ENCODE data around the gene SERPINA7. TPM values are rescaled to one million over a fixed set of nuclear protein-coding genes. Genes with fewer than 3 reads are reported as not detected.

The SERPINA7 gene
- total RNA-seq, 1 experiment from 2014 or later: not detected

- no peak overlapping the region for H3K4me2 ChIP-seq
- H3K9me2 ChIP-seq (ENCODE audit: insufficient read depth): no peaks in the 10 kb centered on the region
- no peak for DNase-seq
- no TSS peak for BruUV-seq (replicated peaks)
- no peaks in the 10 kb centered on the region for H3F3A ChIP-seq (ENCODE audit: insufficient read depth, low read depth)
- H3K27me3 ChIP-seq (ENCODE audit: insufficient read depth, low read depth): no peaks in the 10 kb centered on the region
- H4K20me1 ChIP-seq (ENCODE audit: insufficient read depth): no peaks in the 10 kb centered on the region
- no peaks in the 10 kb centered on the region for H3K36me3 ChIP-seq (ENCODE audit: low read depth)
- no peaks in the 10 kb centered on the region for H3K79me2 ChIP-seq (ENCODE audit: low read depth)
- intact Hi-C loops (cut with micrococcal nuclease; ENCODE audit: unreplicated experiment): no loop called here
- ChIA-PET POLR2A (ENCODE audit: unreplicated experiment) (no interaction called here), CTCF (no interaction called here)
- no peaks in the 10 kb centered on the region for H3K4me1 ChIP-seq (replicated peaks; ENCODE audit: insufficient read depth)
- H3K27ac ChIP-seq: no peak overlapping the region
- no peaks in the 10 kb centered on the region for H3K9me3 ChIP-seq (ENCODE audit: insufficient read depth, low read depth)
- no peak for TF ChIP-seq EZH2 (IDR thresholded peaks at IDR 0.05; ENCODE audit: low read depth)
- TF ChIP-seq, protein P1, sequence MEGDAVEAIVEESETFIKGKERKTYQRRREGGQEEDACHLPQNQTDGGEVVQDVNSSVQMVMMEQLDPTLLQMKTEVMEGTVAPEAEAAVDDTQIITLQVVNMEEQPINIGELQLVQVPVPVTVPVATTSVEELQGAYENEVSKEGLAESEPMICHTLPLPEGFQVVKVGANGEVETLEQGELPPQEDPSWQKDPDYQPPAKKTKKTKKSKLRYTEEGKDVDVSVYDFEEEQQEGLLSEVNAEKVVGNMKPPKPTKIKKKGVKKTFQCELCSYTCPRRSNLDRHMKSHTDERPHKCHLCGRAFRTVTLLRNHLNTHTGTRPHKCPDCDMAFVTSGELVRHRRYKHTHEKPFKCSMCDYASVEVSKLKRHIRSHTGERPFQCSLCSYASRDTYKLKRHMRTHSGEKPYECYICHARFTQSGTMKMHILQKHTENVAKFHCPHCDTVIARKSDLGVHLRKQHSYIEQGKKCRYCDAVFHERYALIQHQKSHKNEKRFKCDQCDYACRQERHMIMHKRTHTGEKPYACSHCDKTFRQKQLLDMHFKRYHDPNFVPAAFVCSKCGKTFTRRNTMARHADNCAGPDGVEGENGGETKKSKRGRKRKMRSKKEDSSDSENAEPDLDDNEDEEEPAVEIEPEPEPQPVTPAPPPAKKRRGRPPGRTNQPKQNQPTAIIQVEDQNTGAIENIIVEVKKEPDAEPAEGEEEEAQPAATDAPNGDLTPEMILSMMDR (conservative IDR thresholded peaks at IDR 0.05): no peak
- H2AFZ ChIP-seq: no peak overlapping the region
- no peak overlapping the region for H3K4me3 ChIP-seq
Measured at GRCh38 chrX:106023947-106024346, 14.6 kb downstream of the SERPINA7 start.

GRCh38 chrX:106022238-106022637 lies 16.3 kb downstream of the SERPINA7 start:
- H3F3A ChIP-seq (ENCODE audit: insufficient read depth, low read depth): no peaks in the 10 kb centered on the region
- no peaks in the 10 kb centered on the region for H3K36me3 ChIP-seq (ENCODE audit: low read depth)
- BruUV-seq (replicated peaks): no TSS peak
- H4K20me1 ChIP-seq (ENCODE audit: insufficient read depth): no peaks in the 10 kb centered on the region
- H3K27ac ChIP-seq: no peak overlapping the region
- no peaks in the 10 kb centered on the region for H3K79me2 ChIP-seq (ENCODE audit: low read depth)
- intact Hi-C loops (cut with micrococcal nuclease; ENCODE audit: unreplicated experiment): no loop called here
- H3K27me3 ChIP-seq (ENCODE audit: insufficient read depth, low read depth): no peaks in the 10 kb centered on the region
- no peak overlapping the region for H2AFZ ChIP-seq
- no peak overlapping the region for H3K4me2 ChIP-seq
- POLR2A ChIA-PET (ENCODE audit: unreplicated experiment): no interaction called here
- TF ChIP-seq, protein P1 (conservative IDR thresholded peaks at IDR 0.05): no peak
- no peak for TF ChIP-seq EZH2 (IDR thresholded peaks at IDR 0.05; ENCODE audit: low read depth)
- no peak overlapping the region for H3K4me3 ChIP-seq
- H3K4me1 ChIP-seq (replicated peaks; ENCODE audit: insufficient read depth): no peaks in the 10 kb centered on the region
- no peaks in the 10 kb centered on the region for H3K9me2 ChIP-seq (ENCODE audit: insufficient read depth)
- H3K9me3 ChIP-seq (ENCODE audit: insufficient read depth, low read depth): no peaks in the 10 kb centered on the region
- CTCF ChIA-PET: no interaction called here
- DNase-seq: no peak

GRCh38 chrX:106014119-106014775 lies 24.3 kb downstream of the SERPINA7 start:
- no peaks in the 10 kb centered on the region for H3K36me3 ChIP-seq (ENCODE audit: low read depth)
- no peaks in the 10 kb centered on the region for H3F3A ChIP-seq (ENCODE audit: insufficient read depth, low read depth)
- CTCF ChIA-PET: no interaction called here
- no peak overlapping the region for H3K4me2 ChIP-seq
- TF ChIP-seq, protein P1 (conservative IDR thresholded peaks at IDR 0.05): no peak
- no peak for TF ChIP-seq EZH2 (IDR thresholded peaks at IDR 0.05; ENCODE audit: low read depth)
- no TSS peak for BruUV-seq (replicated peaks)
- no peaks in the 10 kb centered on the region for H3K9me3 ChIP-seq (ENCODE audit: insufficient read depth, low read depth)
- H3K79me2 ChIP-seq (ENCODE audit: low read depth): no peaks in the 10 kb centered on the region
- no peaks in the 10 kb centered on the region for H3K9me2 ChIP-seq (ENCODE audit: insufficient read depth)
- no peaks in the 10 kb centered on the region for H4K20me1 ChIP-seq (ENCODE audit: insufficient read depth)
- H3K27ac ChIP-seq: no peak overlapping the region
- intact Hi-C loops (cut with micrococcal nuclease; ENCODE audit: unreplicated experiment): no loop called here
- POLR2A ChIA-PET (ENCODE audit: unreplicated experiment): no interaction called here
- H3K4me1 ChIP-seq (replicated peaks; ENCODE audit: insufficient read depth): no peaks in the 10 kb centered on the region
- no peak overlapping the region for H3K4me3 ChIP-seq
- no peak for DNase-seq
- no peaks in the 10 kb centered on the region for H3K27me3 ChIP-seq (ENCODE audit: insufficient read depth, low read depth)
- no peak overlapping the region for H2AFZ ChIP-seq

All from PC-9 (cell line).